Ovary (tissue), 9 donors: ENCODE results near the gene CFAP69. TPM values are rescaled to one million over a fixed set of nuclear protein-coding genes. Genes with fewer than 3 reads are reported as not detected.

Experiments used
- polyA plus RNA-seq, 2 donors: library from polyadenylated mRNA; stranded (reverse); fragments of 200-250 nt in 1 of 2; fragments of 350-450 nt in 1 of 2; fragmentation: Illumina TruSeq in 1 of 2; extraction: RNeasy Lipid Tissue Mini Kit (QIAGEN cat#74804) in 1 of 2; gene quantifications; one replicate each; pipeline ENCODE4 v1.2.3, GENCODE V29; 2013 to 2014
- small RNA-seq: library from RNA; depleted of rRNA; stranded (forward); fragments of <200 nt; gene quantifications from one replicate; pipeline ENCODE3, GENCODE V24; 2016
- total RNA-seq, 7 donors: library from RNA; depleted of rRNA in 2 of 7; stranded (reverse); fragments of >200 nt in 2 of 7; fragmentation: NEBNext Ultra II Directional in 3 of 7; extraction: Animal tissue kit (Norgen Biotek cat#: 25700) in 3 of 7; gene quantifications; one replicate each; pipeline versions ENCODE4 v1.1.0 to v1.2.4, GENCODE V29; 2016 to 2023
- donor health status: DM: no; HTN: no; CAD: no; lungs with moderate emphysema.
- donor health status: DM: no; HTN: no; CAD: no.
- donor health status: Bipolar disorder and iron deficiency.
- donor health status: DM: yes; HTN: yes; CAD: no.
- donor health status: DM: no; HTN: no; CAD: no.
- donor health status: DM: yes; HTN: yes; CAD: no.

CFAP69 gene
- total and polyA plus RNA-seq, 9 donors: 3.1 to 37.9 (median 10.6) TPM

Small RNA genes lying within 50 kb of the gene (small RNA-seq; reads per million reads assigned to genes)
- not detected for gene RF00019

Other genes with a start within 250 kb of the CFAP69 start
- 10 to 100 TPM in 4 of 7 donors, 1 to 10 TPM in 3; 4.8 to 15.5 (median 10.5) TPM for gene STEAP1, start 90.7 kb upstream of the CFAP69 start, total RNA-seq
- gene STEAP1, start 90.7 kb upstream of the CFAP69 start, polyA plus RNA-seq: 10 to 100 TPM in 1 of 2 donors, 1 to 10 TPM in 1; 6.0 to 10.8 TPM
- gene STEAP2, start 33.4 kb upstream of the CFAP69 start, total RNA-seq: 10 to 100 TPM; 21.1 to 47.1 (median 27.6) TPM
- gene STEAP2, start 33.4 kb upstream of the CFAP69 start, polyA plus RNA-seq: 10 to 100 TPM in 1 of 2 donors, 1 to 10 TPM in 1; 10.0 to 15.7 TPM
- gene FAM237B, start 76.1 kb downstream of the CFAP69 start, total RNA-seq: not detected
- gene FAM237B, start 76.1 kb downstream of the CFAP69 start, polyA plus RNA-seq: not detected
- 10 to 100 TPM; 11.5 to 36.6 (median 25.0) TPM for gene GTPBP10, start 101.5 kb downstream of the CFAP69 start, total RNA-seq
- 10 to 100 TPM in 1 of 2 donors, 1 to 10 TPM in 1; 7.7 to 13.9 TPM for gene GTPBP10, start 101.5 kb downstream of the CFAP69 start, polyA plus RNA-seq
- gene CLDN12, start 158.3 kb downstream of the CFAP69 start, total RNA-seq: 10 to 100 TPM; 27.6 to 34.6 (median 29.9) TPM
- 10 to 100 TPM; 17.9 to 27.3 TPM for gene CLDN12, start 158.3 kb downstream of the CFAP69 start, polyA plus RNA-seq
- not detected for gene PTTG1IP2, start 224.5 kb downstream of the CFAP69 start, total RNA-seq
- not detected for gene PTTG1IP2, start 224.5 kb downstream of the CFAP69 start, polyA plus RNA-seq